HG03378 (cell line): Measurements from ENCODE around the gene TTC39A.

ENCODE experiments used
- ATAC-seq: cut with Tn5 transposase; IDR thresholded peaks from one replicate; pipeline ENCODE4 v1.9.1; 2021; ENCODE audit warnings: mild to moderate bottlenecking, moderate library complexity; ENCODE audit not compliant: unreplicated experiment

Gene TTC39A

DNA sequence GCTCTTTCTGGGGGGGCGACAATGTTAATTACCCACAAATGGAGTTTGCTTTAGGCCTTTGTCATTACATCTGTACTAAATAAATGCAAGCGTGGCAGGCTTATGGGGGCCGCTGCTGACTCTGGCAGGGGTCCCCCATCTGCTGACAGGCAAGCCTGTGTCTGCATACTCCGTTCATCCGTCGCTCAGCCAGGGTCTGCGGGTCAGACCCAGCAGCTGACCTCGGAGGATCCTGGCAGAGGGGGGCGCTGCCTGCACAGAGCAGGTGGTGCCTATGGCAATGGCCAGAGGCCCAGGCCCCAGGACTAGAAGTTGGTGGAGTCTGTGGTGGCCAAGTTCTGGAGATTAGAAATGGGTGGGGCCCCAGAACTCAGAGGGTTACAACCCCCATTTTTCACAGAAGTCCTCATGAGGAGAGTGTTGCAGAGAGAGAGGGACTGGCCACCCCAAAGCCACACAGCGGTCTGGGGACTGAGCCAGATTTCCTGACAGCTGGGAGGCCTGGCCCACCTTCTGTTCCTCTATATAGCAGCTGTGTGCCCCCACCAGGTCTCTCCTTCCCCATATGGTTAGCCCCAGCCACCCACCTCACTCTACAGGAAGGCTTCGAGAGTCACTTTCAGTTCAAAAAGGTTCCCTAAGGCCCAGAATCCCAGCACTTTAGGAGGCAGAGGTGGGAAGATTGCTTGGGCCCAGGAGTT, 31.0 kb downstream of the TTC39A start:
- ATAC-seq: no peak

DNA sequence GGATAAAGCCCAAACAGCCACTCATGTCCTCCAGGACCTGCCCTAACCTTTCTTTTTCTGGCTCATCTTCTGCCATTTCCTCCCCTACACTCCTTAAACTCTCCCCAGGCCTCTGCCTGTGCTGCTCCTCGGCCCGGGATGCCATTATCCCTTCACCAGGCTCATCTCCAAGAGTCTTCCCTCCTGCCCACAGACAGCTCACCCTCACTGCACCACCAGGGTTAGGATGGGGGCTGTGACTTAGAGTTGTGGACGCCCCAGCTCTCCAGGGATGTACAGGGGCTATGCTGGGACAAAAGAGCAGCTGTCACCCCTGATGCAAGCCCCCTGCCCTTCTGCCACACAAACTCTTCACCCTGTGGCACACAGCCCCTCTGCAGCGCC, 32.0 kb downstream of the TTC39A start:
- no peak for ATAC-seq

DNA sequence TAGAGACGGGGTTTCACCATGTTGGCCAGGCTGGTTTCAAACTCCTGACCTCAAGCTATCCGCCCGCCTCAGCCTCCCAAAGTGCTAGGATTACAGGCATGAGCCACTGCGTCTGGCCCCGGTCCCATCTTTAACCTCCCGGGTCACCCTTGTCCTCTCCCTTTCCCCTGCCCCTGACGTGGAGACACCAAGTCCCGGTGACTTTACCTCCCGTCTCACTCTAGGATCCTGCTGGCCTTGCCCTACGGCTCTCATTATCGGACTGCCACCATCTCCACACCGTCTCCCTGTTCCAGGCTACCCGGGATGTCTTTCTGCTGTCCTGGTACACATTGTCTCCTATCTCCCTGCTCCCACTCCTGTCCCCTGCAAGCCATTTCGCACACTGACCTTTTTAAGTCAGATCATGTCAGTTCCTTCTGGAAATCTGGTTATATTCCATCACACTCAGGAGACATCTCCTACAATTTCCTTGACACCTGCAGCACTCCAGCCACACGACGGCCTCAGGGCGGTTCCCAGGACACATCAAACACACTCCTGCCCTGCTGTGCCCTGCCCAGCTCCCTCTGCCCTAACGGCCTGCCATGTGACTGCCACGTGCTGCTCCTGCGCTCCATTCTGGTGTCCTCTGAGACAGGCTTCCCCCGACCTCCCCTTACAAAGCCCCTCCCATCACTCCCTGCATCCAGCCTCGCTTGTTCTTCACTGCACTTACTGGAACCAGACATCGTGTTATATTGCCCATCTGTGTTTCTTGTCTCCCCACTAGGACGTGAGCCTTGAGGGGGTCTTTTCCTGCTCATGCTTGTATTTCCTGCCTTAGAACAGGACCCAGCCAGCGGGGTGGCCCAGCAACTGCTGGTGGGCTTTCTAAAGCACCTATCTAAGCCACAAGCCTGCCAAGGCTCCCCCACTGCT, 32.7 kb downstream of the TTC39A start:
- no peak for ATAC-seq

DNA sequence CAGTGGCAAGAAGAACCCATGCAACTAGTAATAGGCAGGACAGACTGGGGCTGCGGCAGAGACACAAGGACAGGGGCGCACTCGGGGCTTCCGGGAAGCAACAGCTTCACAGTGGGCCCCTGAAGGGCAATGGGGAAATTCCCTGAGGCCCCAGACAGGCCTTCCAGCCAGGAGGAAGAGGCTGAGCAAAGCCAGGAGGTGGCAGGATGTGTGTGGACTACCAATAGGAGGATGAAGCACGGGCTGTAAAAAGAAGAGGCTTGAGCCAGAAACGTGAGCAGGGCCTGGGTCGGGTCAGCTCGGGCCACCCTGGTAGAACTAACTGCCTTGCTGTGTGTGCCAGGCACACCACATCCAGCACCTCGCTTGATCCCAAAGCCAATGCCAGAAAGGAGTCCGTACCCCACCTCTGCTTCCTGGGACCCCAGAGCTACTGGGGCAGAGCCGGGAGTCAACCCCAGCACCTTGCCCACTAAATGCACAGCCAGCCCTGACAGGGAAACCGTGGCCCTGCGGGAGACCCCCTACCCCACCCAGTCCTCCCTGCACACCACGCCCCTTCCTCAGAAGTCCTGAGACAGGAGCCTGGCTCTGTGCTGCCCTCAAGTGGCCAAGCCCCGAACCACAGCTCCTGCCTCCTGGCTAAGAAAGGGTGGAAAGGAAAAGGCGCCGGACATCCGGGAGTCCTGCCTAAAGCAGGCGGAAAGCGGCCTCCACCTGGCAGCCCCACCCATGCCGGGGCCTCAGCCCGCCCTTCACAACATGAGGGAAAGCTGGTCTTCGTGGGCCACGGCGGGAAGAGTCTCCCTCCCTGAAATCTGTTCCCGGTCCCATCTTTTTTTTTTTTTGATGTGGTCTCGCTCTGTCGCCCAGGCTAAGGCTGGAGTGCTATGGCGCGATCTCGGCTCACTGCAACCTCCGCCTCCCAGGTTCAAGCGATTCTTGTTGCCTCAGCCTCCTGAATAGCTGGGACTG, 33.7 kb downstream of the TTC39A start:
- ATAC-seq: peak; percentile 45

DNA sequence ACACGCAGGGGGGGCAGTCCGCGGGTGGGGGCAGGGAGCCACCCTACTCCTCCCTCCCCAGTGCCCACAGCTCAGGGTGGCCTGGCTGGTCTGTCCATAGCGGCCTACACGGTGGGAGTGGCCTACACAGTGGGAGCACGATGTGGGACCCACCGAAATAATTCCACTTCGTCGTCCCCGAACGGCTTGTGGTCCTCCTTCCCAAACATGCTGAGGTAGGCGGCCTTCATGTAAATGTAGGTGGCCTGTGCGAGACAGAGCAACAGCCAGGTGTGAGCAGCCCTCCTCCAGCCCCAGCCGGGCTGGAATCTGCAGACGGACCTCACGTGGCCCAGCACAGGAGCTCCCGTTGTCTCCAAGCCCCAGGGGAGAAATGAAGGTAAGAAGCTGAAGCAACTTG, 34.4 kb downstream of the TTC39A start:
- ATAC-seq: no peak

DNA sequence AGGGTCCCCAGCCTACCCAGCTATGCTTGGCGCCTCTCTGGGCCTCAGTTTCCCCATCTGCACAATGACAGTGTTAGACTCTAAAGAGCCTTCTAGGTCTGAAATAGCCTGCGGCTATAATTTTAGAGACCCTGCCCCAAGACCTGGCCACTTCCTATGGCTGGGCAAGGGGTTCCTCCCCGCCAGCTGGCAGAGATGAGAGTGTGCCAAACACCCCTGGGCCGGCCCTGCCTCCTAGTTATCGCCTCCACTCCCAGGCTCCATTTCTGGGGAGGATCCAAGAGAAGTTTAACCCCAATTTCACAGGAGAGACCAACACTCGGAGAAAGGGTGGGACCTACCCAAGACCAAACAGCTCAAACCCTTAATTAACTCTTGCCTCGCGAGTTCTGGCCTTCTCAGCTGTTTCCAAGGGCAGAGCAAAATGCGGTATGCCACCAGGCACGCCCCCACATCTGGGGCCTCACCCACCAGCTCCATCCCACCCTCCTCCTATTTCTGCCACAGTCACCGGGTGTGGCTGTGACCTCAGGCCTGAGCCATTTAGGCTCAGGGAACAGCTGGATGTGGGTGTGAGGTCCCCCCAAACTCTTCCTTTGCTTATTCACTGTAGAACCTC, 35.7 kb downstream of the TTC39A start:
- ATAC-seq: no peak

DNA sequence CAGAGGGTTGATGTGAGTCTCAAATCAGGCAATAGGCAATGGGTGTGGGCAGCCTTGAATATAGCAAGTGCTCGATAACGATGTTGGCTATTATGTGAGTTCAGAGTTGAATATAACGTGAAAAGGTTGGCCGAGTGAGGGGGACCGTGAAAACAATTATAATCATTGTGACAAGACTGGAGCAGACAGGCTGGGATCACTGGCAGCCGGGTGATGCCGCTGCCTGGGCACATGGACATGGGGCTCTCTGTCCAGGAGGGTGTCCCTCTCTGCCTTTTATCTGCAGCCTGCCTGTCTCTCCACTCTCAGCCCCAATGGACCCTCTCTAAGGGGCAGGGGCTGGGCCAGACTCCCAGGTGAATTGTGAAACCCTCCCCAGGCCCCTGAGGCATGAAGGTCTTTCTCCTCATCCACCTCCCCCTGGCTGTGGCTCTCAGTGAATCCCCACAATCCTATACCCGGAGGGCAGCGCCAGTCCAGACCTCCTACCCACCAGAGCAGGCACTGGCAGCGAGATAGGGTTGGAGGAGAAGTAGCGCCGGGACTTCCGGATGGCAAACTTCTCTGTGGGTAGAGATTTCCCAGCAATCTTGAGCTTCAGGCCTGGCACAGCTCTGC, 36.4 kb downstream of the TTC39A start:
- no peak for ATAC-seq

DNA sequence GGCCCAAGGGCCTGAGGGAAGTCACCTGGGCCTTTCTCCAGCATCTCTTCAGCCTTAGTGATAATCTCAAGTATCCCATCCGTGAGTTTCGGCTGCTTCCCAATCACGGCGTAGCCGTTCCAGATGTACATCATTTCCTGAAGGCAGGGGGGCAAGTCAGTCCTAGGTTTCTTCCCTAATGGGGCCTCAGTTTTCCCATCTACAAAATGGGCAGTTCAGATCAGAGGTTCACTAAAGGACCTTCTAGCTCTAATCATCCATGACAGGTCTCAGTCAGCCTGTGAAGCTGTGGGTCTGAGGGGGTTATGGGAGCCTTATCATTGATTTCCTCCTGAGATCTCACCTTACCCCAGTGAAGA, 39.9 kb downstream of the TTC39A start:
- no peak for ATAC-seq

DNA sequence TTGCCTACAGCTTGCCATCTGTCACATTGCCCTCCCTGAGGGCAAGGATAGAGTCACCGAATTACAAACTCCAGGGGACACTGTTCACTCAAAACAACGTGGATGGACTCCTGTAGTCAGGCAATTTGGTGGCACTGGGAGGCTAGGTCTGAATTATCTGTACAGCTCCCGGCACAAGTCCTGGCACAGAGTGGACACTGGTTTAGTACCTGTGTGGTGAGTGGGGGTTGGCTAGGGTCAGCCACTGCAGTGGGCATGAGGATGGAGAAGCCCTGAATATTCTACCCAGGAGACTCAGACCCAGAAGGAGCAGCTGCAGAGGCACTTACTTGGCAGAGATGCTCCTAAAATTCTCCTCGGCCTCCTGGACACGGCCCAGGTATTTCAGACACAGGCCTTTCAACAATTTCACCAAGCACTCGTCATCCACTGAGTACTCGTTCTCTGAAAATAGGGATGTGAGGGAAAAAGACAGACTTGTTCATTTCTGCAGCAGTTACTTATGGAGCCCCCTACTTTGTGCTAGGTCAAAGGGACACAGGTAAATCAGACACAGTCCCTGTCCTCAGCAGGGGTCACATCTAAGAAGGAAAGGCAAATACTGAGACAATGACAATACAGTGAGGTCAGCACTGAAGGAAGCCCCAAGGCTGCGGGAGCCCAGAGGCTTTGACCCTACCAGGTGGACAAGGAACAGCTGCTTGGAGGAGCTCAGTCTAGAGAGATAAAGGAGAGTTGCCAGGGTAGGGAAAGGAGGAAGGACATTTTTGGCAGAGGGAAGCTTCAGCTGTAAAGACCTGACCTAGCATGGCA, 40.5 kb downstream of the TTC39A start:
- ATAC-seq: no peak

DNA sequence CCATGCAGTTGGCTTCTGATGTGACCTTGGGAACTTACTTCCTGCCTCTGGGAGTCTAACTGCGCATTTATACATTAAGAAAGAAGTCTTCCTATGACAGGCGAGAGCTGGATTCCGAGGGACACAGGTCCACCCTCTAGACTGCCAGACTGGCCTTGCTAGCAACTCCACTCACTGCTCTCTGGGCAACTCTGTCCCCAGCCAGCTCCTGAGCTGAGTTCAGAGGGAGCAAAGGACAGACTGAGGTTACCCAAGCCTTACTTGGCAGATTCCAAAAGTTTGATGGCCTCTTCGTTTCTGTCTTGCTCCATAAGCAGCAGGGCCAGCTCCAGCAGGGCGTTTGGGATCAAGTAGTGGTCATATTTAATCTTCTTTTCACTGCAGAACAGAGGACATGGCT, 41.8 kb downstream of the TTC39A start:
- ATAC-seq: no peak

DNA sequence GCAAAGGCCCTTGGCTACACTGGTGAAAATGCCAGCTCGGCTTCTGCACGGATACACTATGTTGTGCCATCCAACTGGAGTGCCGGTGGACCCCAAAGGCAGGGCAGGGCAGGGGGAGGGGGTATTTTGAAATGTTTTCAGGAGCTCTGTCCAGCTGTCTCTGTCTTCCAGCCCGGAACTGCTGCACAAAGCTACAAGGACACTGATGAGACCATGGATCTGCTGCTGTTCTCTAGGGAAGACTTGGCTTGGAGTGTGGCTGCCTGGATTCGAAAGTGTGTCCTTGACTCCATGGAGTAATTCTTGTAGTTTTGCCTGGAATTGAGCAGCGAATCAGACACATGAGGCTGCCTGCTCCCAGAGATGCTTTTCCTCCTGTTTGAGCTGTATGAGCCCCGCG, 42.4 kb downstream of the TTC39A start:
- ATAC-seq: no peak

DNA sequence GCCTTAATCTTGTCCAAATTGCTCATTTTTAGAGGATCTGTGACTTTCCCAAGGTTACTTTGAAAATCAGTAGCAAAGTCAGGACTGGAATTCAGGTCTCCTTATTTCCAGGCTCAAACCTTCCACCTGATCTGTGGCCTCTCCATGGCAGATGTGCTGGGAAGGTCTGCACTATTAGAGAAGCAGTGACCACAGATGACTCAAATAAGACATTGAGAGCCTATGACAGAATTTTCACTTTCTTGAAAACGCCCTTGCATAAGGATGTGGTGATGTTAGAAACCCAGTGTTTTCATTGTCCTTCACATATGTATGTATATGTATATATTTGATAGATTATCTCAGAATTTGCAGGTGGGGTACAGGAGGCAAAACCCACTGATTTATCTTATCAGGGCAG, 45.3 kb downstream of the TTC39A start:
- peak; percentile 93 for ATAC-seq

DNA sequence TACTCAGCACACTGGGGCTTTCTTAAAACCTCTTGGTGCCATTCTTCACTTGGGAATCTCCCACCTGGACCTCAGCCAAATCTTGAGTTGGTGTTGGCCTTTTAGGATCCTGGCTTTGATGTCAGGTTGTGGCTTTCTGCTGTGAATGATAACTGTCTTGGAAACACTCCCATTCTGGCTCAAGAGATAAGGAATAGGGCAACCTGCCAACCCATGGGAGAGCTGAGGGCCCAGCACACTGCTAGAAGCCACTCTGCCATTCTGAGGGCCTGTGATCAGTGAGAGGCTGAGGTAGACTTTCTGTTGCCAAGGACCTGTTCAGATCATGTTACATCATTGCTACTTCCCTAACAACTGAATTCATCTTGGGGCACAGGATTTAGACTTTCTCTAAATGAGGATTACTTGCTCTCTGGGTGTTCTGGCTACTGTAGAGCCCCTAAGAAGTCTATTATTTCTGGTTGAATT, 45.8 kb downstream of the TTC39A start:
- ATAC-seq: peak; percentile 28

DNA sequence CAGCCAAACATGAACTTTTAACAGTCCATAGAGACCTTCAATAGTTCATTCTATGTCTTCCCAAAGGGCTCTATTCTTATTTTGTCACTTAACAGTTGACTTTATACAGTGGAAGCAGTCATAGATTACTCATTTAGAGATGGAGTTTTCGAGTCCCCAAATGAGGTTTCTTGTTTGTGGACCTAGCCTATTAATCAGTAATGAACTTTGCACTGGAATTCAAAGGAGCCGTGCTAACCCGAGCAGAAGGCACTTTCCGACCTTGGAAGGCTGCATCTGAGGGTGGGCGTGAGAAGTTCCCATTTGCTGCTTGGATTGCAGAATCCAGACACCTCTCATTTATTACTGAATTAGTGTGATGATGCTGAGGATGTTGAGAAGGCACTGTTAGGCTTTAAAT, 46.4 kb downstream of the TTC39A start:
- no peak for ATAC-seq

DNA sequence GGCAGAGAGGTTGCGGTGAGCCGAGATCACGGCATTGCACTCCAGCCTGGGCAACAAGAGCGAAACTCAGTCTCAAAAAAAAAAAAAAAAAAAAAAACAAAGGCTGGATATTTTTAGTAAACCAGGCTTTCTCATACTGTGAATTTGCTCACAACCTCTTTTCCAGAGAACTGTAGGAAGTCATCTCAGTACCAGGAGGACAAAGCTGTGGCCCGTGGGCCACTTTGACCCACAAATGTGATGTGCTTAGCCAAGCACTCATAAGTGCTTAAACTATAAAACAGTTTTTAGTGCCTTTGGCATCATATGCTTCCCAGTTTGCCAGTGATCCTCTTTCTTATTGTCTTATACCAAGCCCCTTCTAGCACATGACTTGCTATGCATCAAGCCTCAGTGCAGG, 47.8 kb downstream of the TTC39A start:
- ATAC-seq: no peak

DNA sequence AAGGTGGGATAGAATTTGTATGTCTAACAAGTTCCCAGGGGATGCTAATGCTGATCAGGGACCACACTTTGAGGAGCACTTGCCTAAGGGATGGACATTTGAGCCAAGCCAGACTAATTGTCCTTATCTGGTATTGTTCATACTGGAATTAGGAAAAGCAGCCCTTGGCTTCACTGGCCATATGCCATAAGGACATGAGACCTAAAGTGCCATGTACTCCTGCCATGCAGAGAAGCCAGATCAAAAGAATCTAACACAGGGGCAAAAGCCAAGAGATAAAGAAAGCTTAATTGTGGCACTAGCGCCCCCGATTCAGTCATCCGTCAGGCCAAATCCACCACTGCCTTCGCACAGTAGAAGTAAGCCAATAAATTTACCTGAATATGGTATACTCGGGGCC, 48.6 kb downstream of the TTC39A start:
- ATAC-seq: no peak

DNA sequence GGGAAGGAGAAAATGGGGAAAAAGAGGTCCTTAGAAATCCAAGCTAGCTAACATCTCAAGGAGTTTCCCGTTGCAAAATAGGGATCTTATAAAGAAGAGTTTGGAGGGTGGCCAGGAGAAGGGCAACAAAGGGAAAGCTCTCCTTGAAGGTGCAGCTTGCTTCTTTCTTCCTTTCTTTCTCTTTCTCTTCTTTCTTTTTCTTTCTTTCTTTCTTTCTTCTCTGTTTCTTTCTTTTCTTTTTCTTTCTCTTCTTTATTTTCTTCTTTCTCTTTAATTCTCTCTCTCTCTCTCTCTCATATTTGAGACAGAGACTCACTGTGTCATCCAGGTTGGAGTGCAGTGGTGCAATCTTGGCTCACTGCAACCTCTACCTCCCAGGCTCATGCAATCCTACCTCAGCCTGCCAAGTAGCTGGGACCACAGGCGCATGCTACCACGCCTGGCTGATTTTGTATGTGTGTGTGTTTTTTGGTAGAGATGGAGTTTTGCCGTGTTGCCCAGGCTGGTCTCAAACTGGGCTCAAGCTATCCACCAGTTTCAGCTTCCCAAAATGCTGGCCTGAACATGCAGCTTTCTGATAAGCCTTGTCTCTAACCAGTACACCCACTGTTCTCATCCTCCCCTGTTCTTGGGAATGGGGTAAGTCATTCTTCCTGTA, 49.9 kb downstream of the TTC39A start:
- ATAC-seq: no peak

DNA sequence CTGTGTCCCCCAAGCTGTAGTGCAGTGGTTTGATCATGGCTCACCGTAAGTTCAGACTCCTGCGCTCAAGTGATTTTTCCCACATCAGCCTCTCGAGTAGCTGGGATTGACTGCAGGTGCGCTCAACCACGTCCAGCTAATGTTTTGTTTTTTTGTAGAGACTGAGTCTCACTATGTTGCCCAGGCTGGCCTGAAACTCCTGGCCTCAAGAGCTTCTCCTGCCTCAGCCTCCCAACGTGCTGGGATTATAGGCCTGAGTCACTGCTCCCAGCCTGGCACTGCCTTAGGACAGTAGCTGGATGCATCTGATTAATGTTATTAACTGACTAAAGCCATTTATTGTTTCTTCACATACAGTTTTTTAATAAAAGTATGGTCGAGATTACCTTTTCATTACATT, 54.1 kb downstream of the TTC39A start:
- ATAC-seq: no peak

DNA sequence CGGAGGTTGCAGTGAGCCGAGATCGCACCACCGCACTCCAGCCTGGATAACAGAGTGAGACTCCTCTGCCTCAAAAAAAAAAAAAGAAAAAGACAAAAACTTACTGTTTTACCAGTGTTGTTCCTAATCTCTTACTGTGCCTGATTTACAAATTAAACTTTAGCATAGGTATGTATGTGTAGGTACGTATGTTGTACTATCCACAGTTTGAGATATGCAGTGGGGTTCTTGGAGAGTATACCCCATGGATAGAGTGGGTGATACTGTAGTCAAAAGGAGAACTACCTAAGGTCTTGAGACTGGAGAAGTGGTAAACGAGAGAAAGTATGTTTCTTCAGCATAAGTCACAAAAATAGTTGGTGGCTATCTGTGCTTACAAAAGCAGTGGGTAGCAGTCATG, 55.7 kb downstream of the TTC39A start:
- no peak for ATAC-seq
